Uterus (tissue), 2 donors: Measurements from ENCODE around the gene BMF.

Source experiments
- CTCF ChIP-seq, 4 experiments: fragments of 200-600 bp in 2 of 4; fragments of 450-650 bp in 2 of 4; sonication (generic) in 2 of 4; IDR thresholded peaks; one replicate each; pipeline ENCODE4 v1.5.1; 2016 to 2019; ENCODE audit warnings: antibody characterized with exemption in 4 of 4, mild to moderate bottlenecking in 2 of 4, moderate library complexity in 1 of 4
- POLR2A ChIP-seq, 2 donors: fragments of 450-650 bp; IDR thresholded peaks; one replicate each; pipeline ENCODE4 v1.6.1; 2016; ENCODE audit warnings: antibody characterized with exemption in 2 of 2, mild to moderate bottlenecking in 1 of 2, moderate library complexity in 1 of 2

DNA sequence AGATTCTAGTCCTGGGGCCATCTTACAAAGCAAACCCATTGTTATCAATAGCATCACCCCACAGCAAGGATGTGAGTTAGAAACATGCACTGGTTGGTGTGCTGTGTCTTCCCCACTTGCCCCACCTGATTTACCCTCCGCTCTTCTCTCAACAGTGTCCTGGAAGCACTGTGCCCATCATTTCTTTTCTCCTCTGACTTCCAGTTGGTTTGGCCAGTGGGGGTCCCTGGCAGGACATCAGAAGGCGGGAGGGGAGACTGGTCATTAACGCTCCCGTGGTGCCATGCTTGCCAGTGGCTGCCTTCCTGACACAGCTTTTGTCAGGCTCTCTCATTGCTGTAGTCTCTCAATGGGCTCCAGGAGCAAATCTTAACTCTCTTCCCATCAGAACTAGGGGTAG lies 40.7 kb upstream of the BMF start:
- TF ChIP-seq CTCF (IDR thresholded peaks at IDR 0.05) (no peak), POLR2A (IDR thresholded peaks at IDR 0.05) (no peak)
